HL-60/S4 (cell line): ENCODE measurements around the gene CYBA.
"Not testable (repeated sequence)": the region's sequence is repeated elsewhere in the genome, so short reads cannot be mapped to it uniquely, and the experiment has no call there.

Source experiments
- in situ Hi-C: fragments of 300-500 bp; cut with MboI; formaldehyde crosslinking; loops from 2 replicates; pipeline ENCODE4 v1.14.3; 2022; ENCODE audit warnings: low sequenced_read_pairs

CYBA gene

GRCh38 chr16:88614818-88615580 lies 35.9 kb downstream of the CYBA start:
- in situ Hi-C loops = no loop called here

- in situ Hi-C loops = no loop called here
These were observed 36.7 kb downstream of the CYBA start for GRCh38 chr16:88613911-88614817.

GRCh38 chr16:88613293-88613692 lies 37.6 kb downstream of the CYBA start:
- in situ Hi-C loops = no loop called here

- in situ Hi-C loops = no loop called here
These were observed 39.7 kb downstream of the CYBA start for GRCh38 chr16:88610909-88611812.

GRCh38 chr16:88610080-88610479 lies 40.8 kb downstream of the CYBA start:
- in situ Hi-C loops = no loop called here

DNA sequence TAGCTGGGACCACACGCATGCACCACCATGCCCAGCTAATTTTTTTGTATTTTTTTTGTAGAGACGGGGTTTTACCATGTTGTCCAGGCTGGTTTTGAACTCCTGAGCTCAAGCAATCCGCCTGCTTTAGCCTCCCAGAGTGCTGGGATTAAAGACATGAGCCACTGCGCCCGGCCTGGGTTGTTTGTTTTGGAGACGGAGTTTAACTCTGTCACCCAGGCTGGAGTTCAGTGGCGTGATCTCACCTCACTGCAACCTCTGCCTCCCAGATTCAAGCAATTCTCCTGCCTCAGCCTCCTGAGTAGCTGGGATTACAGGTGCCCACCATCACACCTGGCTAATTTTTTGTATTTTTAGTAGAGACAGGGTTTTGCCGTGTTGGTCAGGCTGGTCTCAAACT lies 41.4 kb downstream of the CYBA start:
- in situ Hi-C loops = not testable (repeated sequence)

DNA sequence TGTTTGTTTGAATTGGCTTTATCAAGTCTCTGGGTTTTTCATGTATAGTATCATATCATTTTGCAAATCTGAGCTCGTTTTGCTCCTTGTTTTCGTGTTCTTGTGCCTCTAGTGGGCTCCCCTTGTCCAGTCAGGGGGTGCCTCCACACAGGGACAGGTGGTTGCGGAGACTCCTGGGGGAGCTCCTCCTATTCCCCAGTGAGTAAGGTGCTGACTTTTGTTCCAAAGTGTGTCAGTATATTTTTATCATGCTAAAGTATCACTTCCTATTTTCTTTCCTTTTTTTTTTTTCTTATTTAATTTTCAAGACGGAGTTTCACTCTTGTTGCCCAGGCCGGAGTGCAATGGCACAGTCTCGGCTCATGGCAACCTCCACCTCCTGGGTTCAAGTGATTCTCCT lies 42.8 kb downstream of the CYBA start:
- in situ Hi-C loops = no loop called here

GRCh38 chr16:88606148-88606757 lies 44.6 kb downstream of the CYBA start:
- in situ Hi-C loops = no loop called here

GRCh38 chr16:88605186-88606147 lies 45.4 kb downstream of the CYBA start:
- in situ Hi-C loops = no loop called here

- in situ Hi-C loops = no loop called here
These were observed 48.8 kb downstream of the CYBA start for GRCh38 chr16:88602091-88602490.

DNA sequence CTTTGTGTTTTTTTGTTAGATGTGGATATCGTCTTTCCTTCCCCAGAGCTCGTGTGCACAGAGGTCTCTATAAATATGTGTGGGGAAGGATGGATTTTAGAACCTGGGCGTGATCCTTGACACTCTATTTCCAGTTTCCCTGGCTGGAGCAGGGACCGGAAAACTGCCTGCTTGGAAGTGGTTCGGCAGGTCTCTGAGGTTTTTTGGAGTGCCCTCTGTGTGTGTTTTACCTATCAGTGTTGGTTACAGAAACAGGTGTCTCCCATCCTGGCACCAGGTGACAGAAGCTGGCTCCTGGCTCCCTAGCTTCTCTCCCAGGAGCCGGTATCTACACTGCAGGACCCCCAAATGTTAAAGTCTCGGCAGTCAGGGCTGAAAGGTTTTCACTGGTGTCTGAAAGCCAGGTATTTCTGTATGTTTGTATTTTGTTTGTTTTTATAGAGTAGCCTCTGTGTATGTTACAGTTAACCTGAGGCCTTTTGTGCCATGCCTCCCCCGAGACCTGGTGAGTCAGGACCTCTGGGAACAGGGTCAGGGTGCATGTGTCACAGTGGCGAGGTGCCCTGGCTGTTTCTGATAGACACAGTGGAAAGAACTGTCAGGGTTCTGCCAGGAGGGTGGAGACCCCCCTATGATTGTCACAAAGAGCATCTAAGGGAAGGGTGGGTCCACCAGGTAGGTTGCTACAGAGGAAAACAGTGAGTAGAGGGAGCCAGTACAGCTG lies 49.4 kb downstream of the CYBA start:
- in situ Hi-C loops = no loop called here

DNA sequence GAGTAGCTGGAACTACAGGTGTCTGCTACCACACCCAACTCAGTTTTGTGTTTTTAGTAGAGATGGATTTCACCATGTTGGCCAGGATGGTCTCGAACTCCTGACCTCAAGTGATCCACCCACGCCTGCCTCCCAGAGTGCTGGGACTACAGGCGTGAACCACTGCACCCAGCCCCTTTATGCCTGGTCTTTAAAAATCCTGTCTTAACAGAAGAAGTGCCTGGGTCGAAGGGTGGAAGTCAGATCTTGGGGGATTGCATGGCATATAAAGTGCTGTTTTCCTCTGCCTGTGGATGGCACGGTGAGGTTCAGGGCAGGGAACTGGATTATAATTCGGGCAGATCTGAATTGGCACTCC lies 50.3 kb downstream of the CYBA start:
- in situ Hi-C loops = no loop called here

- in situ Hi-C loops = no loop called here
These were observed 50.9 kb downstream of the CYBA start for GRCh38 chr16:88599825-88600538.

- in situ Hi-C loops = no loop called here
These were observed 51.6 kb downstream of the CYBA start for GRCh38 chr16:88599092-88599733.

DNA sequence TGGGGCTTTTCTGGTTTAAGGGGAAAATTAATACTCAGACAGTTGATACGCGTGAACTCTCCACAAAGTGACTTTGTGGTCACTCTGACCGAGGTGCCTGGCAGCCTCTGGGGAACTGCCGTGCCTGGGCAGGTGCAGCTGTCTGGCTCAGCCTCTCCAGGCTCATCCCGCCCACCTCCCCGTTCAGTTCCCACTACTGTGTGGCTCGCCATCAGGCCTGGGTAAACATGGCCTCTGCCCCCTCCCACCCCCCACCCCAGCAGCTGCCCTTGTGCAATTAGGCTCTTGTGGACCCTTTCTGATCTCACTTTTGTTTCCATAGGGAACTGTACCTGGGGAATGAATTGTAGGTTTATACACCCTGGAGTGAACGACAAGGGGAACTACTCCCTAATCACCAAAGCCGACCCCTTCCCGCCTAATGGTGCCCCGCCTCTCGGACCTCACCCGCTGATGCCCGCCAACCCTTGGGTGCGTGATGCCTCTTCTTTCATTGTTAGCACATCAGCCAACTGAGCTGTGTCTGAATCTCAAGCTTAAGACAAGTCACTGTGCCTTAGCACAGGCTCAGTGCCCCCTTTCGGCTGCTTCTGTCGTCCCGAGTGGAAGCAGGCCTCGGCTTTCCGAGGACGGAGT lies 52.9 kb downstream of the CYBA start:
- in situ Hi-C loops = no loop called here

- in situ Hi-C loops = no loop called here
These were observed 54.4 kb downstream of the CYBA start for GRCh38 chr16:88596483-88596882.

DNA sequence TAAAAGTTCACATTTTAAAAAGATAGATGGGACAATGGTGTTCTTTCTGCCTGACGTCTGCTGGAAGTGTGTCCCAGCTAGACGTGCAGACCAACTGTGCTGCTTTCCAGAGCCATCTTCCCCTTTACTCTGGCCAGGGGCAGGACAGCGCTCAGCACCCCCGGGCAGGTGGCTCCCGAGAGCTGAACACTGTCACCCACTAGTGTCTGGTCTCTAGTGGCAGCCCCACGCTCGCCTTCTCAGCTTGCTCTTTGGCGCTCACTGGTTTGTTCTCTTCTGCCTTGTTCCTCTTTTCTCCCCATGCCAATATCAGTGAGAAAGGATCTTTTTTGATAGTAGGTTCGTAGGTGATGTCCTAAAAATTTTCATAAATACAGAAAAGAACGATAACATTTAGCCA lies 54.9 kb downstream of the CYBA start:
- in situ Hi-C loops = no loop called here
